Stromal cell of bone marrow (primary cell): ENCODE data around the gene C5AR2.
"Not testable (repeated sequence)": the region's sequence is repeated elsewhere in the genome, so short reads cannot be mapped to it uniquely, and the experiment has no call there.

ENCODE experiments used
- DNase-seq: peaks from one replicate; pipeline ENCODE4 v3.0.0-alpha.2; 2012; ENCODE audit warnings: low read depth

The C5AR2 gene

DNA sequence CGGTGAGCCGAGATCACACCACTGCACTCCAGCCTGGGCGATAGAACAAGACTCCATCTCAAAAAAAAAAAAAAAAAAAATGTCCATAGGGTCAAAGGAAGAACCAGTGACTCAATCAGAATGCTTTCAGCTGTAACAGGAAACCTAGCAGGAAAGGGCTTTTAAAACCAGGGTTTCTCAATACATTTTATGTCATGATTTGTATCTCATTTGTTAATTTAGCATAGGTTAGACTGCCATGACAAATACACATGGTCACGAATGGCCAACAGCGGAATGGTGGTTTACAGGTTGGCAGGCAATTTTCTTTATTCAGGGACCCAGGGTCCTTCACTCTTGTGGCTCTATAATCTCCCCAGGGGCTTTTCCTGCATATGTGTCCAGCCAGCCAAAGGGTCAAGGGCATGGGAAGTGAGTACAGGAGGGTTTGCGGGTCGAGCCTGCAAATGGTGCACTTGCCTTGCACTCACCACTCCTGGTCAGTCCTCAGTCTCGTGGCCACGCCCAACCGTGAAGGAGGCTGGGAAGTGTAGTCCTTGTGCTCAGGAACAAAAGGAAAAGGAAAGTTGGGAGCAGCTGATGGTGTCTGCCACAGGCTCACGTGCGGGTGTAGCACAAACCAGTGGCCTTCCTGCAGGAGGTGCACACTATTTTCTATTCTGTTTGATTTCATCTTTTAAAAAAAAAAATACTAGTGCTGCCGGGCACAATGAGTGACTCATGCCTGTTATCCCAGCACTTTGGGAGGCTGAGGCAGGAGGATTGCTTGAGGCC lies 32.0 kb downstream of the C5AR2 start:
- DNase-seq, result no peak

DNA sequence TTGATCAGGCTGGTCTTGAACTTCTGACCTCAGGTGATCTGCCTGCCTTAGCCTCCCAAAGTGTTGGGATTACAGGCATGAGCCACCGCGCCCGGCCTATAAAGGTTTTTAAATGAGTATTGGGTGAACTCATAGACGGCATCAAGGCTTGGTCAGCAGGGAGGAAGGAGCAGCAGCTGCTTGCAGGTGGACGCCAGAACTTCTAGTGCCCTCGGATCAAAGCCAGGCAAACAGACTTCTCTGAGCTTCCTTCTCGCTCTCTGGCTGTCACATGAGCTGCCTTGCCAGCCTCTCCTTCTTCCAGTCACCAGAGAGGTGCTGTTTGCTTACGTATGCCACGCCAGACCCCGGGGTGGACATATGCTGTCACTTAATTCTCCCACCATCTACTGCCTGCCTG lies 33.5 kb downstream of the C5AR2 start:
- DNase-seq, result not testable (repeated sequence)

DNA sequence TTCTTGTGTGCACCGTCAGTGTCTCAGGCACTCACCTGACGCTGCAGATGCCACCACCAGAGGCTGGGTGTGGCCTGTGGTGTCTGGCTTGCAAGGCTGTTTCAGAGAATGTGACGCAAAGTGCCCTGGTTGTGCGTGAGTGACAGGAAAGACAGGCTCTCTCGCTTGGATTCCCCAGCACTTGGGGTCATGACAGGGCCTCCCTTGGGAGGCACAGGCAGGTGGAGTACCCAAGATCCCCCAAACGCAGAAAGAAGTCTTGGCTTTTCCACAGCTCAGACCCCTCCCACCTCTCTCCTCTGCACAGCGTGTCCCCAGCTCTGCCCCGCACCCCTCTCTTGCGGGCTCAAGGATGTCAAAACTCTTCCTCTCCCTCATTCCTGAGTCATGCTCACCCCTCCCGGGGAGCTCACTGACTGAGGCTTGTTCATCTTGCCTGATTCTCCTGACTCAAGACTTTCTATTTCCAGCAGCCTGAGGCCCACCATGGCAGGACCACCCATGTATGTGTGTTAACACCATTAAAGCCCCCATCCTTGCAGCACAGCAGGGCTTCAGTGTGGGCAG lies 38.2 kb downstream of the C5AR2 start:
- DNase-seq, result peak; percentile 71

DNA sequence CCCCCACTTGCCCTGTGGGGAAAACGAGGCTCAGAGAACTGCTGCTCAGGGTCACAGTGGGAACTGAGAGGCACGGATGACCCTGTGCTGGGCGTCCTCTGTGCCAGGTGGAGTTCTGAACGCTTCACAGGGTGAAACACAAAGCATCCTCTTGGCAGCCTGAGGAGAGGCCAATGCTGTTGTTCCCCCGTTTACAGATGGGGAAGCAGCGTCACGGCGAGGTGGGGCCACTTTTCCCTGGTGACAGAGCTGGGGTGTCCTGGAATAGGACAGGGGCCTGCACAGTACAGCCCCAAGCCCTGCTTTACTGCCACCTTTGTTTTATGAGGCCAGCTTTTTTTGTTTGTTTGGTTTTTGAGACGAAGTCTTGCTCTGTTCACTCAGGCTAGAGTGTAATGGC lies 39.3 kb downstream of the C5AR2 start:
- no peak for DNase-seq

DNA sequence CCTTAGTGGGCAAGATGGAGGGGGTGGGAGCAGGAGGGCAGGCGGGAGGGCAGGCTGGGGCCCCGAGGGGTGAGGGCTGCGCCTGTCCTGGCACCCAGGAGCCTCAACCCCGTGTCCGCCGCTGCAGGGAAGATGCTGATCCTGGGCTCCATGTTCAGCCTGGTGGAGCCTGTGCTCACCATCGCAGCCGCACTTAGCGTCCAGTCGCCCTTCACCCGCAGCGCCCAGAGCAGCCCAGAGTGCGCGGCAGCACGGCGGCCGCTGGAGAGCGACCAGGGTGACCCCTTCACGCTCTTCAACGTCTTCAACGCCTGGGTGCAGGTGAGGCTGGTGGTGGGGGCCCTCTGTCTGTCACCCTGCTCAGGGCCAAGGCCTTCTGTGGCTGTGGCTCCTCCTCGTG lies 40.6 kb downstream of the C5AR2 start:
- DNase-seq, result no peak

DNA sequence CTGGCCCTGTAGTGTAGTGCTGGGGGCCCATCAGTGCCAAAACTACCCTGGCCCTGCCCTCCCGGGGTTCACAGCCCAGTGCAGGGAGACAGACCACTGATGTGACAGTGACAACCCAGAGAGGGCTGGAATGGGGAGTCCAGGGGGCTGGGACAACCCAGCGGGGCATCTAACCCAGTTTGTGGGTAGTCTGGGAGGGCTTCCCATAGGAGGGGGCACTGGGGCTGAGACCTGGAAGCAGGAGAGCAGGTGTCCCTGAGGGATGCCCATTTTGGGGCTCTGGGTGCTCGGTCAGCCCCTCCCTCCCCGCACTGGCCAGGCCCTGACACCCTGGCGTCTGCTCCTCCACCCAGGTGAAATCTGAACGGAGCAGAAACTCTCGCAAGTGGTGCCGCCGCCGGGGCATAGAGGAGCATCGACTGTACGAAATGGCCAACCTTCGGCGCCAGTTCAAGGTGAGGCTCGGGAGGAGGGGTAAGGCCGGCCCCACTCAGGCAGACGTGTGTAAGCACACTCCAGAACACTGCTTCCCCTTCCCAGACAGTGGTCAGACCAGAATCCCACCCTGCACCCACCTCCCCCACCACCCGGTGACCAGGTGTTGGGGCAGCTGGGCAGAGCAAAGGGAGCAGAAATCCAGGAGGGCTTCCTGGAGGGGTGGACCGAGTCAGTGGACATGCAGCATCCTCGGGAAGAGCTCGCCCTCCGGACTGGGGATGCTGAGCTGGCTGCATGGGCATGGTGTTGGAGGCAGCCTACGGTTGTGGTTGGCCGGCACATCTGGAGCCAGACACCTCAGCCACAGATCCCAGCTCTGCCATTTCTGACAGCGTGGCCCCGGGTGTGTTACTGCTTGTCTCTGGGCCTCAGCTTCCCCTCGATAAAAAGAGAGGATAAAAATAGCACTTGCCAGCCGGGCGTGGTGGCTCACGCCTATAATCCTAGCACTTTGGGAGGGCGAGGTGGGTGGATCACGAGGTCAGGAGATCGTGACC lies 41.6 kb downstream of the C5AR2 start:
- no peak for DNase-seq

DNA sequence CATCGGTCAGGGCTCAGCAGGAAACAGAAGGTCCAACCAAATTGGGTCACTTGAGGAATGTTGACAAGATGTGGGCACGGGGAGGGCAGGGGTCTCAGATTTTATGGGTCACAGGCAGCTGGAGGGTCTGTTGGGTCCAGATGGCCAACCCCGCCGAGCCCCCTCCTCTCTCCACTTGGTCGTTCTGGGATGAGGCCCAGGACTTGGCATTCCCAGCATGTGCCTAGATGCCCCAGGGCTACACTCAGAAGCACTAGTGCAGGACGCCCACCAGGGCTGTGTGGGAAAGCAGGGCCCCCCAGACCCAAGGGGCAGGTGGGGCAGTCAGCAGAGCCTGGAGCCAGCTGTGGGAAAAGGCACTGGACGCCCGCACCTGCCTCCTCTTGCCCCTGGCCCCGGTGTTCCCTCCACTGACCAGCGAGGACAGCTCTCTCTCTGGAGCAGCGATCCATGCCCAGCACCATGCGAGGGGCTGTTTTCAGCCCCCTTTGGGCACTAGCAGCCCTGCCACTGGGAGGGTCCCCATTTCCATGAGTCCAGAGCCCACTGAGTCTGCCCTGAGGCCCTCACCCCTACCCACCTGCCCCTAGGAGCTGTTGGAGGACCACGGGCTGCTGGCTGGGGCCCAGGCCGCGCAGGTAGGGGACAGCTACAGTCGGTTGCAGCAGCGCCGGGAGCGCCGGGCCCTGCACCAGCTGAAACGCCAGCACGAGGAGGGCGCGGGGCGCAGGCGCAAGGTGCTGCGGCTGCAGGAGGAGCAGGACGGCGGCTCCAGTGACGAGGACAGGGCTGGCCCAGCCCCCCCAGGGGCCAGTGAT lies 43.1 kb downstream of the C5AR2 start:
- no peak for DNase-seq

DNA sequence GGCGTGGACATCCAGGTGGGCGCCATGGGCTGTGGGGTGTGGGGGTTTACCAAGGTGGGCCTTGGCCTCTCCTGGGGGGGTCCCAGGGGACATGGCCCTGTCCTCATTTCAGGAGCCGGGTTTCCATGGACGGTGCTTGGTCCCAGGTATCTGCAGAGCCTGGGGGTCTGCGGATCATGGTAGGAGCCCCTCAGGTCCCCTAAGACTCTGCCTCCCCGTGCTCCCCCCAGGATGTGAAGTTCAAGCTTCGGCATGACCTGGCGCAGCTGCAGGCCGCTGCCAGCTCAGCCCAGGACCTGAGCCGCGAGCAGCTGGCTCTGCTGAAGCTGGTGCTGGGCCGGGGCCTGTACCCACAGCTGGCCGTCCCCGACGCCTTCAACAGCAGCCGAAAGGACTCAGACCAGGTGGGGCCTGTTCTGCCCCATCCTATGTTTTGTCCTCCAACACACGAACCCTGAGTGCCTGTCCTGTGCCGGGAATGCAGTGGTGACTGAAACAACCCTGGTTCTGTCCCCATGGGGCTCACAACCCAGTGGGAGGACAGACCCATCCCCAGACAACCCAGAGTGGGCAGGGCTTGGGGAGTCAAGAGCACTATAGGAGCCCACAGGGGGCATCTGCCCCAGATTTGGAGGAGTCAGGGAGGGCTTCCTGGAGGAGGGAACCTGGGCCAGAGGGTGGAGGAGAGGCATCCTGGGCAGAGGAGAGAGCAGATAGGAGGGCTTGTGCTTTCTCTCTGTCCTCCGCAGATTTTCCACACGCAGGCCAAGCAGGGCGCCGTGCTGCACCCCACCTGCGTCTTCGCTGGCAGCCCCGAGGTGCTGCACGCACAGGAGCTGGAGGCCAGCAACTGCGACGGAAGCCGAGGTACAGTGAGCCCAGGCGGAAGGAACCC lies 44.0 kb downstream of the C5AR2 start:
- DNase-seq, result no peak

DNA sequence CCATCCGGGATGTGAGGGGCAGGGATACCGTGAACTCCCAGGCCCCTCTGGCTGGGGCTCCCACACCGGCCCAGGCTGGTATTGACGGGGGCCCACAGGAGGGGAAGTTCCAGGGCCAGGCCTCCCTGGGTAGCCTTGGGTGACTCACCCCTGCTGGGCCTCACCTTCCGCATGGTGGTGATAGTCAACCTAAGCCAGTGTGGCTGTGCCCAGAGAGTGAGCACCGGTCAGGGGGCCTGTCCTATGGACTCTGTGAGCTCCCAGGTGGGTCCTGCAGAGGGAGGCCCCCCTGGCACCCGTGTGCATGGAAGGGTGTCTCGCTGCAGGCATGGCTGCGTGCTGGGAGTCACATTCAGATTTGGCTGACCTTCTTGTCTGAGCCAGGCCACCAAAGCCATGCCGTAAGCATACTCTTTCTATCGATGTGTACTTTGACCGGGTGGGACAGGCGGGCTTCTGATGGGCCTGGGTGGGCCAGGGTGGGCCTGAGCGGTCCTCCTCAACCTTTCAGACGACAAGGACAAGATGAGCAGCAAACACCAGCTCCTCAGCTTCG lies 44.7 kb downstream of the C5AR2 start:
- DNase-seq, result no peak

DNA sequence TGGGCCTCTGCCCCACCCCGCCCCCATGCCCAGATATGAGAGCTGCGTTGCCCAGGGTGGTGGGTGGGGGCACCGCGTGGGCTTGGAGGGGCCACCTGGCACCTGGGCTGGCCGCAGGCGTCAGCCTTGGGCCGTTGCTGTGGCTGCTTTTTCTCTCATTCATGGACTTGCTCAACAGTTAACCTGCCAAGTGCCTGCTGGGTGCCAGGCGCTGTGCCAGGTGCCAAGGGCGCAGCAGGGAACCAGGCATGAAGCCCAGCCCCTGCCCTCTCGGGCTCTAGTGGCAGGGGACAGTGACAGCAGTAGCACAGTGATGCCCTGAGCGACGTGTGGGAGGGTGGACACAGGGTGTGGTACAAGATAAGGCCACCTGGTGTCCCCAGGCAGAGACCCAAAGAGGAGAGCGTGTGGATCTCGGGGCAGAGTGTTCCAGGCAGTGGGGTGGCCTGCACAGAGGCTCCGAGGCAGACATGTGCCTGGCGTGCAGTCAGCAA lies 45.3 kb downstream of the C5AR2 start:
- no peak for DNase-seq

DNA sequence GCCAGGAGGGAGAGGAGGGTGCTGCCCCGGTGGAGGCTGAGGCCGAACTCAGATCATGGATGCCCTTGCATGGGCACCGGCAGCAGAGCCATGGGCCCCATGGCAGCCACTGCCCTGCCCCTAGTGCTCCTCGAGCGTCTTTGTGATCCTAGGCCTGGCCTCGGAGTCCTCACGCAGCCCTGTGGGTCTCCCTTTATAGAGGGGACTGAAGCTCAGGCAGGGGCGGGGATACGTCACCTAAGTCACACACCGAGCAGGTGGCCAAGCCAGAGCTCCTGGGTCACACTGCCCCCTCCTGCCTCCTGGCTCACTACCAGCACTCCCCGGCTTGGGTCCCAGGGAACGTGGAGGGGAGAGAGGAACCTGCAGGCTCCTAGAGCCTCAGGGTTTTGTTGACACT lies 45.8 kb downstream of the C5AR2 start:
- no peak for DNase-seq

DNA sequence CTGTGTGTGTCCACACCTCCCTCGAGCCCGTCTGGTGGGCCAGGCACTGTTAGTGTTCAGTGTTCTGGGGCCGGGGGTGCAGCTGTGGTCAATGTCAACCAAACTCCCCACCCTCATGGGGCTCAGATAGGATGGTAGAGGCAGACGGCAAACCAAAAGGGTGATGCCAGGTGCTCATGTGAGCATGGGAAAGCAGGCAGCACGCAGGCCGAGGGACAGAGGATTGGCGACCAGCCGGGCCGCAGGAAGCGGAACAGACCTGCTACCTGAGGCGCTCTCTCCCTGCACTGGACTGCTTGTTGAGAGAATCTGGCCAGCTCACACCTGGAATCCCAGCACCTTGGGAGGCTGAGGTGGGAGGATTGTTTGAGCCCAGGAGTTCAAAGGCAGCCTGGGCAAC lies 46.3 kb downstream of the C5AR2 start:
- no peak for DNase-seq

DNA sequence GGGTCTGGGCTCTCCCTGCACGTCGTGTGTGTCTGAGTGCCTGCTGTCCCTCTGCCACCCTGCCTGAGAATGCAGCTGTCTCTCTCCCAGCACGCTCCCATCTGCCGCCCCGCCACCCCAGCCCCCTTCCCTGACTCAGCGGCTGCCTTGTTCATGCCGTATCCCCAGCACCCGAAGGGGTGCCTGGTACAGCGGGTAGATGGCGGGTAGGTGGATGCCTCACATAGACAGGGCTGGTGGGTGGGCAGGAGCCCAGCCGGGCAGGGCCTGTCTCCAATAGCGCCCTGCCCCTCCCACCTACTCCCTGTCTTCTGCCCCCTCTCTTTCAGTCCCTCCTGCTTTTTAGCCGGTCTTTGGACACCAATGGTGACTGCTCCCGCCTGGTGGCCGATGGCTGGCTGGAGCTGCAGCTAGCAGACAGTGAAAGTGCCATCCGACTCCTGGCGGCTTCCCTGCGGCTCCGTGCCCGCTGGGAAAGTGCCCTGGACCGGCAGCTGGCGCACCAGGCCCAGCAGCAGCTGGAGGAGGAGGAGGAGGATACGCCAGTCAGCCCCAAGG lies 47.5 kb downstream of the C5AR2 start:
- no peak for DNase-seq

DNA sequence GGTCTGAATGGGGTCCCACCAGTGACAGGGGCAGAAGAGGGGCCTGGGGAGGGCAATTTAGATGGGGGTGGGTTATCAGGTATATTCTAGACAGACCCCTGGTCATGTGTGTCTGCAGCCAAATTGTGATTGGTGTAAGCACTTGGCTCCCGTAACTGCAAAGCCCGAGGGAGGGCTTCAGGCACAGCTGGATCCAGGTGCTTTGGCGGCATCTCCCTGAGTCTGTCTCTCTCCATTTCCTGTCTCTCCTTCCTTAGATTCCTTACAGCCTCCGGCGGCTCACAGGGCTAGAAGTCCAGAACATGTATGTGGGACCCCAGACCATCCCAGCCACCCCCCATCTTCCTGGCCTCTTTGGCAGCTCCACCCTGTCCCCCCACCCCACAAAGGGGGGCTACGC lies 48.6 kb downstream of the C5AR2 start:
- no peak for DNase-seq

DNA sequence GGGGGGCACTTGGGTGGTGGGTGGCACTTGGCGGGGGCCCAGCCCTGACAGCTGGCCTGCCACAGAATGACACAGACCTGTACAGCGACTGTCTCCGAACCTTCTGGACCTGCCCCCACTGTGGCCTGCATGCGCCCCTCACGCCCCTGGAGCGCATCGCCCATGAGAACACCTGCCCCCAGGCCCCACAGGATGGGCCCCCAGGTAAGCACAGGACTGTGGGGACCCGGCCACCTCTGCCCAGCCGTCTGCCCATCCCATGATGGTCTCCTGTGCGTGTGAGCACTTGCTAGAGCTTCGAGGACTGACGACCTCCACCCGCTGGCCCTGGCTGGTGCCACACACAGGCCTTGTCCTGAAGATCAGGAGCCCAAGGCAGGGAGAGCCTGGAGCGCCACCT lies 49.1 kb downstream of the C5AR2 start:
- DNase-seq, result no peak

DNA sequence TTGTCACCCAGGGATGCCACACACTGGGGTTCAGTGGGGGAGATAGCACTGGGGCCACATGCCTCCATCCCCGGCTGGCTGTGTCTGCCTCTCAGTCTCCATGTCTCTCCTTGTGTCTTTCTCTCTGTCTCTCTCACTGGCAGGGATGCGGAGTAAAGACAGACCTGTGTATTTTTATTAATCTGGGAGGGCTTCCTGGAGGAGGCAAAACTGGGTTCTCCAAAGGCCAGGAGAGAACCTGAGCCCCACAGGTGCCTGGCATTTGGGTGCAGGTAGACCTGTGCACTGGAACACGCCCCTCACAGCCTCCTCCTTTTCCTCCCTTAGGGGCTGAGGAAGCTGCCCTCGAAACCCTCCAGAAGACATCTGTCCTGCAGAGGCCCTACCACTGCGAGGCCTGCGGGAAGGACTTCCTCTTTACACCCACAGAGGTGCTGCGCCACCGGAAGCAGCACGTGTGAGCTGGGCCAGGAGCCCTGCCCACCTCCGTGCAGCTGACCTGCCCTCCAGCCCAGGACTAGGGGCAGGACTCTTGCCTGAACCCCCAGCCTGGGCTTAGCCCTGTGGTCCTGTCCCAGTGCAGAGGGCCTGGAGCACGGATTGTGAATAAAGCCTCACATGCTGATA lies 49.8 kb downstream of the C5AR2 start:
- DNase-seq, result no peak

DNA sequence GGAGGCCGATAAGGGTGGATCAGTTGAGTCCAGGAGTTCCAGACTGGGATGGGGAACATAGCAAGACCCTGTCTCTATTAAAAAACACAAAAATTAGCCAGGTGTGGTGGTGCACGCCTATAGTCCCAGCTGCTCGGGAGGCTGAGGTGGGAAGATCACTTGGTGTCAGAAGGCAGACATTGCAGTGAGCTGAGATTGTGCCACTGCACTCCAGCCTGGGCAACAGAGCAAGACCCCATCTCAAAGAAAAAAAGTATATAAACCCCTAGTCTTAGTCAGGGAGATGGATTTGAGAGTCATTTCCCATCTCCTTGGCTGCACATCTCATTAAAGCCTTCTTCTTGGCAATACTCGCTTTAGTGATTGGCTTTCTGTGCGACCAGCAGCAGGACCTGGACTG lies 51.9 kb downstream of the C5AR2 start:
- DNase-seq, result not testable (repeated sequence)

DNA sequence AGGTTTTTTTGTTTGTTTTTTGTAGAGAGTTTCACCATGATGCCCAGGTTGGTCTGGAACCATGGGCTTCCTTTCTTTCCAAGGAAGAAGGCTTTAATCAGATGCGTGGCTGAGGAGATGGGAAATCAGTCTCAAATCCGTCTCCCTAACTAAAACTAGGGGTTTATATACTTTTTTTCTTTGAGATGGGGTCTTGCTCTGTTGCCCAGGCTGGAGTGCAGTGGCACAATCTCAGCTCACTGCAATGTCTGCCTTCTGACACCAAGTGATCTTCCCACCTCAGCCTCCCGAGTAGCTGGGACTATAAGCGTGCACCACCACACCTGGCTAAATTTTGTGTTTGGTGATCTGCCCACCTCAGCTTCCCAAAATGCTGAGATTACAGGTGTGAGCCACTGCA lies 52.6 kb downstream of the C5AR2 start:
- DNase-seq, result not testable (repeated sequence)

DNA sequence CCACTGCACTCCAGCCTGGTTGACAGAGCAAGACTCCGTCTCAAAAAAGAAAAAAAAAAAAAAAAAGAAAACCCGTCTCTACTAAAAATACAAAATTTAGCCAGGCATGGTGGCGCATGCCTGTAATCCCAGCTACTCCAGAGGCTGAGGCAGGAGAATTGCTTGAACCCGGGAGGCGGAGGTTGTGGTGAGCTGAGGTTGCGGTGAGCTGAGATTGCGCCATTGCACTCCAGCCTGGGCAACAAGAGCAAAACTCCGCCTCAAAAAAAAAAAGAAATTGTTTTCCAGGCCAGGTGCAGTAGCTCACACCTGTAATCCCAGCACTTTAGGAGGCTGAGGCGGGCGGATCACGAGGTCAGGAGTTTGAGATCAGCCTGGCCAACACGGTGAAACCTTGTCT lies 54.6 kb downstream of the C5AR2 start:
- not testable (repeated sequence) for DNase-seq

DNA sequence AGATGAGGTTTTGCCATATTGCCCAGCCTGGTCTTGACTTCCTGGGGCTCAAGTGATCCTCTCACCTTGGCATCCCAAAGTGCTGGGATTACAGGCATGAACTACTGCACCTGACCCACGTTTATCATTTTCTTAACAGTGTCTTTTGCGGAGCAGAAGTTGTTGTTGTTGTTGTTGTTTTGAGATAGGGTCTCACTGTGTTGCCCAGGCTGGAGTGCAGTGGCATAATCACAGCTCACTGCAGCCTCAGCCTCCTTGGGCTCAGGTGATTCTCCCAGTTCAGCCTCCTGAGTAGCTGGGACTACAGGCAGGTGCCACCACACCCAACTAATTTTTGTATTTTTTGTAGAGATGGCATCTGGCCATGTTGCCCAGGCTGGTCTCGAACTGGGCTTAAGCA lies 55.6 kb downstream of the C5AR2 start:
- DNase-seq, result not testable (repeated sequence)
